Astrocyte of the spinal cord (primary cell): ENCODE measurements around the gene MYORG.

Experiments
- DNase-seq: peaks from one replicate; pipeline ENCODE4 v3.0.0; 2011; ENCODE audit warnings: low read depth, low spot score
- H3K4me3 ChIP-seq: 2 replicates; pipeline ENCODE4 v1.5.1; 2011; ENCODE audit warnings: low read depth, mild to moderate bottlenecking, low read length, moderate library complexity
- in situ Hi-C: cut with HindIII; loops from 2 replicates; pipeline ENCODE4 v1.10.0; 2017; ENCODE audit warnings: low sequenced_read_pairs
- TF ChIP-seq, protein P1 (sequence below): IDR thresholded peaks from 2 replicates; pipeline ENCODE4 v1.5.1; 2012; ENCODE audit warnings: low read depth, mild to moderate bottlenecking, low read length, inconsistent platforms

MYORG gene

GRCh38 chr9:34399729-34400128 lies 23.0 kb upstream of the MYORG start:
- in situ Hi-C loops: no loop called here
- TF ChIP-seq, protein P1, sequence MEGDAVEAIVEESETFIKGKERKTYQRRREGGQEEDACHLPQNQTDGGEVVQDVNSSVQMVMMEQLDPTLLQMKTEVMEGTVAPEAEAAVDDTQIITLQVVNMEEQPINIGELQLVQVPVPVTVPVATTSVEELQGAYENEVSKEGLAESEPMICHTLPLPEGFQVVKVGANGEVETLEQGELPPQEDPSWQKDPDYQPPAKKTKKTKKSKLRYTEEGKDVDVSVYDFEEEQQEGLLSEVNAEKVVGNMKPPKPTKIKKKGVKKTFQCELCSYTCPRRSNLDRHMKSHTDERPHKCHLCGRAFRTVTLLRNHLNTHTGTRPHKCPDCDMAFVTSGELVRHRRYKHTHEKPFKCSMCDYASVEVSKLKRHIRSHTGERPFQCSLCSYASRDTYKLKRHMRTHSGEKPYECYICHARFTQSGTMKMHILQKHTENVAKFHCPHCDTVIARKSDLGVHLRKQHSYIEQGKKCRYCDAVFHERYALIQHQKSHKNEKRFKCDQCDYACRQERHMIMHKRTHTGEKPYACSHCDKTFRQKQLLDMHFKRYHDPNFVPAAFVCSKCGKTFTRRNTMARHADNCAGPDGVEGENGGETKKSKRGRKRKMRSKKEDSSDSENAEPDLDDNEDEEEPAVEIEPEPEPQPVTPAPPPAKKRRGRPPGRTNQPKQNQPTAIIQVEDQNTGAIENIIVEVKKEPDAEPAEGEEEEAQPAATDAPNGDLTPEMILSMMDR: no peak
- H3K4me3 ChIP-seq: no peak overlapping the region
- no peak for DNase-seq

DNA sequence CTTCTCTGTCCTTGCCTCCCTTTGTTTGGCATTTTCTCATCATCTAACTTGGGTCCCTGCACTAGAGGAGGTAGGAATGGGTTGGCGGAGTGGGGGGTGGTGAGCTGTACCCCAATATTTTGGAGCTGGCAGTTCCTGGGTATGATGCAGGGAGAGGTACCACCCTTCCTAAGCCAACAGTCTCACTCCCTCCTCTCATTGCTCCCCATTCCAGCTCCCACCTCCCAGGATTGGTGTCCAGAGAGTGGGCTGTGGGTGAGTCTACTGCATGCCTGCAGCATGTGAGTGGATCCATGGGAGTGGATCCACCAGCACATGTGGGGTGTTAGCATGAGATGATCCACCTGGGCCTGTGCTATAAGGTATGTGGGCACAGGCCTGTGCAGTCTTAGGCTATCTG lies 22.2 kb upstream of the MYORG start:
- in situ Hi-C loops: no loop called here
- H3K4me3 ChIP-seq: no peak overlapping the region
- no peak for DNase-seq
- TF ChIP-seq, protein P1: no peak

GRCh38 chr9:34396276-34397214 lies 19.8 kb upstream of the MYORG start:
- no peak for DNase-seq
- TF ChIP-seq, protein P1: no peak
- in situ Hi-C loops: no loop called here
- H3K4me3 ChIP-seq: no peak overlapping the region

- no peak overlapping the region for H3K4me3 ChIP-seq
- no peak for DNase-seq
- in situ Hi-C loops: no loop called here
- TF ChIP-seq, protein P1: no peak
Observed at GRCh38 chr9:34392511-34392910, 15.8 kb upstream of the MYORG start.

DNA sequence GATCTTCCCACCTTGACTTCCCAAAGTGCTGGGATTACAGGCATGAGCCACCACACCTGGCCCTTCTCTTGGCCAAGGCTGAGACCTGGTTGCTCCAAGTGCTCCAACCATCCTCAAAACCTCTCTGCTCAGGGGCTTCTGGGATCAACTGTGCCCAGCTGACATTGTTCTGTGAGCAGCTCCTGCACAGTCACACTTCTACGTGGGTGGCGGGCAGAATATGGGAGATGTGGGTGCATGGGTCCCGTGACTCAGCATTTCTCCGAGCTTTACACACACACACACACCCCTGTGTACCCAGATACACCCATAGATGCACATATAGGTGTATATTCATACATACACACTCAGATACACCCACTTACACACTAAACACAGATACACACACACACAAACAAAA lies 10.5 kb upstream of the MYORG start:
- TF ChIP-seq, protein P1: no peak
- in situ Hi-C loops: no loop called here
- no peak for DNase-seq

GRCh38 chr9:34386656-34387055 lies 10.0 kb upstream of the MYORG start:
- in situ Hi-C loops: no loop called here
- TF ChIP-seq, protein P1: no peak
- H3K4me3 ChIP-seq: no peak overlapping the region
- no peak for DNase-seq

More for the DNA sequence above, 10.5 kb upstream of the MYORG start:
- no peak overlapping the region for H3K4me3 ChIP-seq
